GM23248 (cell line): ENCODE data around the gene C10orf71. TPM values are rescaled to one million over a fixed set of nuclear protein-coding genes. Genes with fewer than 3 reads are reported as not detected.

Source experiments
- DNase-seq: peaks from one replicate; pipeline ENCODE4 v3.0.0-alpha.2; 2015
- H2AFZ ChIP-seq: fragments of 200-600 bp; sonication (generic); 2 replicates; pipeline ENCODE4 v1.6.1; 2016; ENCODE audit warnings: antibody characterized with exemption
- H3F3A ChIP-seq: fragments of 200-600 bp; sonication (generic); 2 replicates; pipeline ENCODE4 v1.6.1; 2016; ENCODE audit warnings: mild to moderate bottlenecking, antibody characterized with exemption, mixed run types; ENCODE audit not compliant: insufficient read depth
- H3K27ac ChIP-seq: fragments of 200-600 bp; sonication (generic); 2 replicates; pipeline ENCODE4 v1.5.1; 2016; ENCODE audit warnings: mild to moderate bottlenecking
- H3K27me3 ChIP-seq: fragments of 200-600 bp; sonication (generic); replicated peaks from 2 replicates; pipeline ENCODE4 v1.6.1; 2016; ENCODE audit warnings: mild to moderate bottlenecking; ENCODE audit not compliant: insufficient read depth
- H3K36me3 ChIP-seq: fragments of 200-600 bp; sonication (generic); 2 replicates; pipeline ENCODE4 v1.6.1; 2016; ENCODE audit warnings: low read depth, mild to moderate bottlenecking
- H3K4me1 ChIP-seq: fragments of 200-600 bp; sonication (generic); 2 replicates; pipeline ENCODE4 v1.6.1; 2016; ENCODE audit warnings: mild to moderate bottlenecking; ENCODE audit not compliant: insufficient read depth
- H3K4me2 ChIP-seq: fragments of 200-600 bp; sonication (generic); one replicate; pipeline ENCODE4 v1.6.1; 2016; ENCODE audit warnings: mild to moderate bottlenecking; ENCODE audit not compliant: unreplicated experiment
- H3K4me3 ChIP-seq: fragments of 200-600 bp; sonication (generic); 2 replicates; pipeline ENCODE4 v1.5.1; 2016; ENCODE audit warnings: mild to moderate bottlenecking
- H3K79me2 ChIP-seq: fragments of 200-600 bp; sonication (generic); 2 replicates; pipeline ENCODE4 v1.6.1; 2016; ENCODE audit warnings: mild to moderate bottlenecking; ENCODE audit not compliant: insufficient read depth
- H3K9ac ChIP-seq: fragments of 200-600 bp; sonication (generic); 2 replicates; pipeline ENCODE4 v1.6.1; 2016; ENCODE audit warnings: mild to moderate bottlenecking
- H3K9me2 ChIP-seq: fragments of 200-600 bp; sonication (generic); 2 replicates; pipeline ENCODE4 v1.6.1; 2016; ENCODE audit warnings: mixed run types, mild to moderate bottlenecking, moderate library complexity; ENCODE audit not compliant: insufficient read depth
- H3K9me3 ChIP-seq: fragments of 200-600 bp; sonication (generic); one replicate; pipeline ENCODE4 v1.6.1; 2017; ENCODE audit warnings: low read depth
- H4K20me1 ChIP-seq: fragments of 200-600 bp; sonication (generic); 2 replicates; pipeline ENCODE4 v1.6.0; 2016; ENCODE audit not compliant: insufficient read depth
- EZH2 ChIP-seq: fragments of 200-600 bp; sonication (generic); IDR thresholded peaks from 2 replicates; pipeline ENCODE4 v1.6.1; 2018; ENCODE audit warnings: antibody characterized with exemption, mild to moderate bottlenecking; ENCODE audit not compliant: insufficient read depth, poor library complexity, severe bottlenecking
- EZH2phosphoT487 ChIP-seq: fragments of 200-600 bp; sonication (generic); IDR thresholded peaks from 2 replicates; pipeline ENCODE4 v1.6.1; 2018; ENCODE audit warnings: antibody characterized with exemption, moderate library complexity, mild to moderate bottlenecking, low read depth; ENCODE audit not compliant: insufficient read depth
- whole genome bisulfite sequencing, 2 experiments: methylation state at CpG; one replicate each; pipeline ENCODE4 v1.1.6; 2015 to 2017; ENCODE audit warnings: low lambda C conversion rate in 2 of 2, low coverage in 1 of 2; ENCODE audit errors: missing lambda C conversion rate in 2 of 2; 5-methylcytosine and 5-hydroxymethylcytosine counted together
- in situ Hi-C: fragments of 300-500 bp; cut with MboI; formaldehyde crosslinking; loops from 2 replicates; pipeline ENCODE4 v1.15.0; 2020
- polyA plus RNA-seq: library from polyadenylated mRNA; unstranded; fragments of >200 nt; fragmentation: Nextera tagmentation; extraction: Ambion mirVana; gene quantifications from 2 replicates; pipeline ENCODE4 v1.2.1, GENCODE V29; 2016
- total RNA-seq: library from RNA; depleted of rRNA; stranded (reverse); fragments of >200 nt; shearing (Covaris generic); gene quantifications from 2 replicates; pipeline ENCODE4 v1.2.3, GENCODE V29; 2014

Gene C10orf71
- total and polyA plus RNA-seq, 2 experiments from 2014 or later = not detected

DNA sequence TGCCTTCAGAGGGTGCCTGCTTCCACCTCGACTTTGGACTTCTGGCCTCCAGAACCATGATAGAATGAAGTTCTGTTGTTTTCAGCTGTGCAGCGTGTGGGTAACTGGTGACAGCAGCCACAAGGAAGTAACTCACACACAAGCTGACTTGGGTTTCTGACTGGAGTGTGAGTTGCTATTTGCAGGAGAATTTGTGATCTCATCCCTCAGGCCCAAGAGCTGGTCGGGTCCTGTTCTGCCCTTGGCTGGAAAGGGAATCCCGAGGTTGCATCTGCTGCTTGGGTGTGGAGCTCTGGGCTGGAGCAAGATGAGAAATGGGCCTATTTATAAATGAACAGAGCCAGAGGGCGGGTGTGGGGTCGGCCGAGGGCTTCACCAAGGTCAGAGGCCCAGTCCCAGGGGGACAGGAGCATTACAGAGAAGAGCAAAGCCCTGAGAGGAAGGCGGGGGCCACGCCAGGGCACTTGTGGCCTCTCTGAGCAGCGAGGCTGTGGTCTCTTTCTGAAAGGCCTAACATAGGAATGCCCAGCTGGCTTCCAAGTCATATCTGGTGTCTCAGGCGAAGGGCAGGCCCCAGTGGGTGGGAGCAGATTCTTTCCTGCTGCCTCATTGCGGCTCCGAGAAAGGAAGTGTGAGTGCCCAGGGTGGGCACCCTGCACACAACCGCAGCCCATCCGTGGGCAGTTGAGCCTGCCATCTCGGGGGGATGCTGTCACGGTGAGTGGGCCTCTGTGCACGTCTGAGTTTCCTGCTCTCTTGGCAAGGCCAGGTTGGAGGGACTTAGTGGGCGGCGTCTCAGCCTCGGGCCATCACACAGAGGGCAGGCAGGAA lies 26.5 kb upstream of the C10orf71 start:
- Histone ChIP-seq H3K27ac (peak overlapping the region; percentile 96), H3K9ac (peak overlapping the region; percentile 80), H2AFZ (peak overlapping the region; percentile 81), H3K9me2 (no peaks in the 10 kb centered on the region), H3K4me3 (no peak overlapping the region), H3K4me1 (peaks cover 14% of the 10 kb centered on the region), H3K79me2 (no peaks in the 10 kb centered on the region), H3K36me3 (no peaks in the 10 kb centered on the region), H3F3A (peaks cover 10% of the 10 kb centered on the region; the same call in 1 of the 2 replicates), H3K9me3 (no peaks in the 10 kb centered on the region), H3K27me3 (no peaks in the 10 kb centered on the region), H4K20me1 (no peaks in the 10 kb centered on the region), H3K4me2 (peak overlapping the region; percentile 41)
- DNase-seq = peak; percentile 87
- in situ Hi-C loops = no loop called here
- WGBS, 2 experiments = 24 to 27% methylated on average over 17 to 21 of the region's 21 CpGs
- no peak for TF ChIP-seq EZH2phosphoT487

GRCh38 chr10:49273082-49273465 lies 25.9 kb upstream of the C10orf71 start:
- H3K4me3 ChIP-seq = no peak overlapping the region
- H3K36me3 ChIP-seq = no peaks in the 10 kb centered on the region
- 90 to 100% methylated on average over 1 of the region's 1 CpG for WGBS, 2 experiments
- peaks cover 10% of the 10 kb centered on the region; the same call in 1 of the 2 replicates for H3F3A ChIP-seq
- no peaks in the 10 kb centered on the region for H3K9me3 ChIP-seq
- H2AFZ ChIP-seq = peak overlapping the region; percentile 81; the same call in 1 of the 2 replicates
- no peak for DNase-seq
- no peaks in the 10 kb centered on the region for H3K9me2 ChIP-seq
- no peaks in the 10 kb centered on the region for H3K27me3 ChIP-seq
- peak overlapping the region; percentile 41 for H3K4me2 ChIP-seq
- no peaks in the 10 kb centered on the region for H3K79me2 ChIP-seq
- H3K4me1 ChIP-seq = peaks cover 14% of the 10 kb centered on the region
- peak overlapping the region; percentile 80; the same call in 1 of the 2 replicates for H3K9ac ChIP-seq
- no peak for TF ChIP-seq EZH2
- in situ Hi-C loops = no loop called here
- H4K20me1 ChIP-seq = no peaks in the 10 kb centered on the region
- peak overlapping the region; percentile 96 for H3K27ac ChIP-seq

GRCh38 chr10:49273626-49274025 lies 25.3 kb upstream of the C10orf71 start:
- no peaks in the 10 kb centered on the region for H3K9me2 ChIP-seq
- TF ChIP-seq EZH2 = no peak
- TF ChIP-seq EZH2phosphoT487 = no peak
- H3K79me2 ChIP-seq = no peaks in the 10 kb centered on the region
- WGBS, 2 experiments = 73 to 76% methylated on average over 8 of the region's 8 CpGs
- H3K4me1 ChIP-seq = peaks cover 14% of the 10 kb centered on the region
- H3K27ac ChIP-seq = no peak overlapping the region
- no peaks in the 10 kb centered on the region for H3K9me3 ChIP-seq
- no peak overlapping the region for H2AFZ ChIP-seq
- no peak overlapping the region for H3K4me2 ChIP-seq
- no peaks in the 10 kb centered on the region for H3K36me3 ChIP-seq
- no peak for DNase-seq
- no peak overlapping the region for H3K4me3 ChIP-seq
- peaks cover 10% of the 10 kb centered on the region; the same call in 1 of the 2 replicates for H3F3A ChIP-seq
- in situ Hi-C loops = no loop called here
- H3K9ac ChIP-seq = no peak overlapping the region
- H4K20me1 ChIP-seq = no peaks in the 10 kb centered on the region
- H3K27me3 ChIP-seq = no peaks in the 10 kb centered on the region

DNA sequence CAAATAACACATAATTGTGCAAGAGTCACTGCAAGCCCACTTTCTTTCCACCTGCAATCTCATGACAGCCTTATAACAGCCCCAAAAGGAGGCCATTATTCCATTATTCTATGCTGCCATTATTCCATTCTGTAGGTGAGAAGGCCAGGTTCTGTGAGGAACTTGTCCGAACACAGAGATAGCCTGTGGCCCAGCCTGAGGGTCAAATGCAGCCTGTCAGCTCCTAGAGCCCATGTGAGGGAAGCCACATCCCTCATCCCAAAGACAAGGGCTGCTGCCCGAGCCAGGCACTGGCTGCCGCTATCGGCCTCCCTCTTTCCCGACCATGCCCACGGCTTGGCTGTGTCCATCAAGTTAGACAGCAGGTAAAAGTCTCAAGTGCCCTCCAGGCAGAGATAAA lies 24.1 kb upstream of the C10orf71 start:
- DNase-seq = no peak
- WGBS, 2 experiments = 81 to 85% methylated on average over 6 of the region's 6 CpGs
- peaks cover 10% of the 10 kb centered on the region; the same call in 1 of the 2 replicates for H3F3A ChIP-seq
- no peaks in the 10 kb centered on the region for H3K9me2 ChIP-seq
- no peak overlapping the region for H3K4me2 ChIP-seq
- TF ChIP-seq EZH2 = no peak
- TF ChIP-seq EZH2phosphoT487 = no peak
- H3K9me3 ChIP-seq = no peaks in the 10 kb centered on the region
- H3K36me3 ChIP-seq = no peaks in the 10 kb centered on the region
- peaks cover 14% of the 10 kb centered on the region for H3K4me1 ChIP-seq
- H3K27ac ChIP-seq = no peak overlapping the region
- no peak overlapping the region for H3K4me3 ChIP-seq
- no peaks in the 10 kb centered on the region for H4K20me1 ChIP-seq
- in situ Hi-C loops = no loop called here
- H2AFZ ChIP-seq = no peak overlapping the region
- H3K79me2 ChIP-seq = no peaks in the 10 kb centered on the region
- no peaks in the 10 kb centered on the region for H3K27me3 ChIP-seq
- H3K9ac ChIP-seq = no peak overlapping the region
